Endothelial cell of umbilical vein (primary cell): ENCODE data around the gene PPA2. TPM values are rescaled to one million over a fixed set of nuclear protein-coding genes. Genes with fewer than 3 reads are reported as not detected.

Experiments used
- BruUV-seq: library from RNA; stranded (reverse); fragments of 400-500 nt; replicated peaks from 2 replicates; lab custom pipeline; 2021; lab: Mats Ljungman, UMichigan
- CTCF ChIA-PET: fragments of 300-600, 350-600 bp; sonication (Branson Sonifier 250); formaldehyde crosslinking; loops from one replicate; lab custom pipeline; 2021; ENCODE audit warnings: antibody characterized with exemption, inconsistent platforms; lab: Charles Lee
- POLR2A ChIA-PET: fragments of 300-600, 350-600 bp; sonication (Branson Sonifier 250); formaldehyde crosslinking; loops from one replicate; lab custom pipeline; 2021; ENCODE audit warnings: antibody characterized with exemption, inconsistent platforms; lab: Charles Lee
- DNase-seq: peaks from one replicate; pipeline ENCODE4 v3.0.0-alpha.2; 2011; ENCODE audit warnings: low read depth, low spot score
- FAIRE-seq: peaks from 2 replicates; lab custom pipeline; 2011; peaks lifted over from hg19 to GRCh38; lab: Jason Lieb, UNC
- H2AFZ ChIP-seq: 2 replicates; pipeline ENCODE4 v1.6.0; 2012; ENCODE audit warnings: low read depth, low read length, control low read depth, inconsistent platforms
- H3K27ac ChIP-seq: 2 replicates; pipeline ENCODE4 v1.5.1; 2011; ENCODE audit warnings: low read depth, mild to moderate bottlenecking, control low read depth, low read length, moderate library complexity; ENCODE audit not compliant: insufficient read depth
- H3K27me3 ChIP-seq, 2 experiments: 2 replicates each; pipeline versions ENCODE4 v1.6.0 to v1.6.1; 2011; ENCODE audit warnings: low read length in 2 of 2, mixed read lengths in 1 of 2; ENCODE audit not compliant: control insufficient read depth in 2 of 2, insufficient read depth in 2 of 2
- H3K36me3 ChIP-seq, 2 experiments: 2 replicates in 1 of 2; 3 replicates in 1 of 2; pipeline ENCODE4 v1.5.1; 2011; ENCODE audit warnings: low read length in 2 of 2, mild to moderate bottlenecking in 1 of 2, moderate library complexity in 1 of 2; ENCODE audit not compliant: control insufficient read depth in 2 of 2, insufficient read depth in 2 of 2; ENCODE audit errors: extremely low read depth in 1 of 2
- H3K4me1 ChIP-seq: 3 replicates; pipeline ENCODE4 v1.5.1; 2011; ENCODE audit warnings: mild to moderate bottlenecking, low read length; ENCODE audit not compliant: control insufficient read depth, insufficient read depth; ENCODE audit errors: extremely low read depth
- H3K4me2 ChIP-seq: 2 replicates; pipeline ENCODE4 v1.6.1; 2011; ENCODE audit warnings: low read length, control low read depth, mixed read lengths; ENCODE audit not compliant: insufficient read depth
- H3K4me3 ChIP-seq, 3 experiments: fragments of 200-600 bp in 1 of 3; sonication (generic), shearing (Covaris generic) in 1 of 3; replicated peaks in 1 of 3; 2 replicates each; pipeline ENCODE4 v1.5.1; 2011 to 2016; ENCODE audit warnings: control low read depth in 3 of 3, low read length in 3 of 3, mild to moderate bottlenecking in 2 of 3, inconsistent platforms in 1 of 3, low read depth in 1 of 3, moderate library complexity in 1 of 3; ENCODE audit not compliant: insufficient read depth in 1 of 3
- H3K79me2 ChIP-seq: 2 replicates; pipeline ENCODE4 v1.6.0; 2012; ENCODE audit warnings: low read length, inconsistent platforms; ENCODE audit not compliant: control insufficient read depth, insufficient read depth
- H3K9ac ChIP-seq: replicated peaks from 2 replicates; pipeline ENCODE3; 2011; ENCODE audit warnings: low read length, control low read depth; ENCODE audit not compliant: insufficient read depth; ENCODE audit errors: extremely low read depth
- H3K9me1 ChIP-seq: replicated peaks from 3 replicates; pipeline ENCODE4 v1.6.0; 2011; ENCODE audit warnings: mild to moderate bottlenecking, low read length; ENCODE audit not compliant: control insufficient read depth, insufficient read depth; ENCODE audit errors: extremely low read depth
- H3K9me3 ChIP-seq: replicated peaks from 2 replicates; pipeline ENCODE4 v1.5.1; 2012; ENCODE audit warnings: low read length, inconsistent platforms; ENCODE audit not compliant: control insufficient read depth, insufficient read depth
- H4K20me1 ChIP-seq: replicated peaks from 2 replicates; pipeline ENCODE3; 2011; ENCODE audit warnings: mild to moderate bottlenecking, low read length; ENCODE audit not compliant: control insufficient read depth, insufficient read depth; ENCODE audit errors: extremely low read depth
- CTCF ChIP-seq, 2 donors: IDR thresholded peaks; 1 replicate in 1 of 2; 2 replicates in 1 of 2; pipeline ENCODE4 v1.5.1; 2011; ENCODE audit warnings: low read length in 2 of 2, mild to moderate bottlenecking in 2 of 2, moderate library complexity in 2 of 2, control low read depth in 1 of 2, inconsistent platforms in 1 of 2, low read depth in 1 of 2; ENCODE audit not compliant: insufficient read depth in 1 of 2; ENCODE audit errors: extremely low read depth in 1 of 2
- EZH2 ChIP-seq: IDR thresholded peaks from 2 replicates; pipeline ENCODE4 v1.6.1; 2012; ENCODE audit warnings: borderline replicate concordance, low read depth, mild to moderate bottlenecking, moderate library complexity, low read length, inconsistent platforms; ENCODE audit not compliant: severe bottlenecking
- FOS ChIP-seq: IDR thresholded peaks from 2 replicates; pipeline ENCODE4 v1.6.1; 2011; ENCODE audit warnings: mild to moderate bottlenecking, low read length, moderate library complexity, borderline replicate concordance; ENCODE audit not compliant: insufficient read depth
- GATA2 ChIP-seq: IDR thresholded peaks from 2 replicates; pipeline ENCODE4 v1.7.0; 2011; ENCODE audit warnings: low read depth, mild to moderate bottlenecking, moderate library complexity, mixed read lengths, low read length; ENCODE audit not compliant: insufficient read length, insufficient read depth
- JUN ChIP-seq: IDR thresholded peaks from 2 replicates; pipeline ENCODE4 v1.6.1; 2011; ENCODE audit warnings: borderline replicate concordance, low read depth; ENCODE audit not compliant: insufficient read length, insufficient read depth
- MAX ChIP-seq: IDR thresholded peaks from 2 replicates; pipeline ENCODE4 v1.6.1; 2011; ENCODE audit not compliant: insufficient read depth, insufficient read length
- MYC ChIP-seq: IDR thresholded peaks from one replicate; pipeline ENCODE4 v1.6.1; 2011; ENCODE audit warnings: mild to moderate bottlenecking, low read depth, low read length
- POLR2A ChIP-seq: IDR thresholded peaks from 2 replicates; pipeline ENCODE4 v1.6.1; 2012; ENCODE audit warnings: low read depth, mild to moderate bottlenecking, control low read depth, low read length
- POLR2AphosphoS5 ChIP-seq: IDR thresholded peaks from 2 replicates; pipeline ENCODE4 v1.6.1; 2012; ENCODE audit warnings: low read depth, mild to moderate bottlenecking, control low read depth, low read length, moderate library complexity; ENCODE audit not compliant: insufficient read depth
- dilution Hi-C: fragments of 300-500 bp; cut with MboI; formaldehyde crosslinking; loops from one replicate; pipeline ENCODE4 v1.15.0; 2019; ENCODE audit warnings: low sequenced_read_pairs; ENCODE audit not compliant: extremely low pct_ligation_motif_present
- intact Hi-C: fragments of 100-400 bp; cut with micrococcal nuclease; formaldehyde crosslinking; loops from one replicate; pipeline ENCODE4 v1.10.0; 2022
- polyA plus RNA-seq, 4 experiments: library from polyadenylated mRNA; depleted of rRNA in 3 of 4; stranded (reverse) in 3 of 4; unstranded in 1 of 4; fragments of >200 nt; gene quantifications; 2 replicates each; pipeline versions ENCODE4 v1.2.1 to v1.2.3, GENCODE V29; 2011 to 2012; ENCODE audit warnings: missing spikeins in 1 of 4
- total RNA-seq: library from RNA; stranded (reverse); gene quantifications from 2 replicates; pipeline ENCODE4 v1.2.3, GENCODE V29; 2021

Gene PPA2
- total and polyA plus RNA-seq, 2 donors (not counting 3 experiments of a cell fraction or from before 2014, with no cell fraction given) = 30.4 to 58.7 TPM

GRCh38 chr4:105462576-105462975 is 11.3 kb downstream of the PPA2 start:
- no peak for FAIRE-seq

More at GRCh38 chr4:105462576-105462975, 11.3 kb downstream of the PPA2 start:
- H3K27me3 ChIP-seq = no peaks in the 10 kb centered on the region
- no peaks in the 10 kb centered on the region for H3K4me1 ChIP-seq
- no peak overlapping the region for H2AFZ ChIP-seq
- no peak overlapping the region for H3K4me2 ChIP-seq
- TF ChIP-seq JUN (no peak), EZH2 (no peak), GATA2 (no peak), MYC (no peak), POLR2AphosphoS5 (no peak), POLR2A (no peak), FOS (no peak), CTCF (IDR thresholded peaks at IDR 0.05; ENCODE audit: extremely low read depth in 1 of 2, insufficient read depth in 1 of 2, low read depth in 1 of 2, low read length in 2 of 2) (no peak), MAX (no peak)
- ChIA-PET POLR2A (no interaction called here), CTCF (no interaction called here)
- H3K4me3 ChIP-seq = no peak overlapping the region
- H3K79me2 ChIP-seq = peaks cover 5% of the 10 kb centered on the region
- DNase-seq = no peak
- dilution Hi-C loops = no loop called here
- no peak overlapping the region for H3K9ac ChIP-seq
- peaks cover 0 to 4% of the 10 kb centered on the region in 2 experiments for H3K36me3 ChIP-seq
- H4K20me1 ChIP-seq = peaks cover 2% of the 10 kb centered on the region
- no TSS peak for BruUV-seq
- intact Hi-C loops = no loop called here
- no peaks in the 10 kb centered on the region for H3K9me1 ChIP-seq
- H3K27ac ChIP-seq = no peak overlapping the region
- no peaks in the 10 kb centered on the region for H3K9me3 ChIP-seq
